22Rv1 (cell line): Measurements from ENCODE around the gene ZNF488.

ENCODE experiments used
- CTCF ChIP-seq: fragments of 450-650 bp; IDR thresholded peaks from 2 replicates; pipeline ENCODE4 v1.5.1; 2017; ENCODE audit warnings: mild to moderate bottlenecking
- ZFX ChIP-seq: fragments of 450-650 bp; IDR thresholded peaks from 2 replicates; pipeline ENCODE4 v1.6.1; 2017; ENCODE audit warnings: antibody characterized with exemption, borderline replicate concordance

- TF ChIP-seq CTCF (no peak), ZFX (no peak)
These were observed 44.1 kb downstream of the ZNF488 start for GRCh38 chr10:47339759-47340607.
